Measurements from ENCODE around the gene PSKH1. TPM values are rescaled to one million over a fixed set of nuclear protein-coding genes. Genes with fewer than 3 reads are reported as not detected.

Gene PSKH1
- total RNA-seq, 2 experiments from 2014 or later: 10.0 to 11.7 TPM

GRCh38 chr16:67953641-67954375, 60.8 kb downstream of the PSKH1 start:
- Mint-ChIP-seq H3K27ac (no peak overlapping the region), H3K4me1 (ENCODE audit: low read depth) (peaks cover 2% of the 10 kb centered on the region), H3K9me3 (no peaks in the 10 kb centered on the region), H3K27me3 (no peaks in the 10 kb centered on the region), H3K4me3 (no peak overlapping the region), H3K36me3 (no peaks in the 10 kb centered on the region)
- CTCF ChIA-PET: interaction anchor here (0.7 to 1.5 kb wide), 3 partner anchors 12 to 274 kb away, joined by 3 to 4 read pairs (median 3); partner anchors contain the start of gene NRN1L
- intact Hi-C loops (cut with micrococcal nuclease): no loop called here
- no peak for DNase-seq
- POLR2A ChIA-PET: no interaction called here

GRCh38 chr16:67954421-67955196, 61.6 kb downstream of the PSKH1 start:
- ChIA-PET CTCF (interaction anchor here (0.7 to 1.5 kb wide), 2 partner anchors 26 to 70 kb away, joined by 3 to 4 read pairs; partner anchors contain the start of gene NRN1L), POLR2A (no interaction called here)
- no peaks in the 10 kb centered on the region for H3K27me3 Mint-ChIP-seq
- H3K9me3 Mint-ChIP-seq: no peaks in the 10 kb centered on the region
- H3K4me1 Mint-ChIP-seq (ENCODE audit: low read depth): peaks cover 2% of the 10 kb centered on the region
- no peak overlapping the region for H3K27ac Mint-ChIP-seq
- no peaks in the 10 kb centered on the region for H3K36me3 Mint-ChIP-seq
- H3K4me3 Mint-ChIP-seq: no peak overlapping the region
- intact Hi-C loops (cut with micrococcal nuclease): no loop called here
- DNase-seq: no peak

- intact Hi-C loops (cut with micrococcal nuclease): no loop called here
- CTCF ChIA-PET: no interaction called here
Observed at GRCh38 chr16:67957622-67958021, 64.6 kb downstream of the PSKH1 start.

DNA sequence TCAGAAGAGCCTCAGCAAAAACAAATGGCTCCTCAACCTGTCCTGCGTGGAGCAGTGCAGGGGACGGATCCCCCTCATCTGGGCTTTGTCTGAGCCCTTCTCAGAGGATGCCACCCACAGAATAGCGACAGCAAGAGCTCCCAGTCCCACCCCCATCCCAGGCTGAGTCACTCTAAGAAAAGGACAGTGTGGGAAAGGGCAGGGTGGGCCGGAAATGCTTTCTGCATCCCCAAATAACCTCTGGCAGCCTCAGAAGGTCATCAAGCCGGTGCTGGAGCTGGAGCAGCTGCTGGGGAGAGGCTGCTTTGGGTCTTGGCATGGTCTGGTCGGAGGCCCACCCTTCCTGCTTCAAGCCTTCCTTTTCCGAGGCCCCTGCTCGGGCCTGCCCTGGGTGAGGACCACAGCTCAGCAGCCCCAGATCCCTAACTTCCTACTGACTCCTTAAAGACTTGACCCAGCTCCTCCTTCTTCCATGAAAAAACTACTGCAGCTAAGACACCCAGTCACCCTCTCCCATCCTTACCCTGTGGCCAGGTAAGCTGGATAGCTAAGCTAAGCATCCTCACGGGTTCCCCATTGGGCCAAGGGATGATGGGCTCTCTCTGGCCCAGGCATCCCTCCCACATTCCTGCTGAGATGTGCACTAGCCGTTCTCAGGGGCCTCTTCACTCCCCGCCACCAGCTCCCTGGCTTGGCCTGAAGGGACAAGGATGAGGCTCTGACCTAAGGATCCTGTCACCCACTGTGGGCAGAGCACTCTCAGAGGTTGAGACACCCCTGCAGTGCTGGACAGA, 66.7 kb downstream of the PSKH1 start:
- Mint-ChIP-seq H3K9me3 (no peaks in the 10 kb centered on the region), H3K27ac (no peak overlapping the region), H3K36me3 (peaks cover 15% of the 10 kb centered on the region), H3K4me1 (ENCODE audit: low read depth) (no peaks in the 10 kb centered on the region), H3K4me3 (no peak overlapping the region), H3K27me3 (no peaks in the 10 kb centered on the region)
- intact Hi-C loops (cut with micrococcal nuclease): no loop called here
- DNase-seq: no peak
- CTCF ChIA-PET: interaction anchor here (1.6 kb wide), 1 partner anchor 17 kb away, joined by 6 read pairs; no protein-coding TSS in a partner anchor
- POLR2A ChIA-PET: no interaction called here

More at GRCh38 chr16:67957622-67958021, 64.6 kb downstream of the PSKH1 start:
- Mint-ChIP-seq H3K4me3 (no peak overlapping the region), H3K27me3 (no peaks in the 10 kb centered on the region), H3K9me3 (no peaks in the 10 kb centered on the region), H3K4me1 (ENCODE audit: low read depth) (no peaks in the 10 kb centered on the region), H3K36me3 (peaks cover 12% of the 10 kb centered on the region), H3K27ac (no peak overlapping the region)
- POLR2A ChIA-PET: no interaction called here
- no peak for DNase-seq

GRCh38 chr16:67961551-67961957, 68.5 kb downstream of the PSKH1 start:
- Mint-ChIP-seq H3K27me3 (no peaks in the 10 kb centered on the region), H3K4me3 (no peak overlapping the region), H3K9me3 (no peaks in the 10 kb centered on the region), H3K4me1 (ENCODE audit: low read depth) (peaks cover 2% of the 10 kb centered on the region), H3K36me3 (peaks cover 15% of the 10 kb centered on the region), H3K27ac (no peak overlapping the region)
- ChIA-PET CTCF (interaction anchor here (1.3 to 1.6 kb wide), 2 partner anchors 19 to 20 kb away, joined by 3 to 6 read pairs; no protein-coding TSS in a partner anchor), POLR2A (no interaction called here)
- DNase-seq: no peak
- intact Hi-C loops (cut with micrococcal nuclease): no loop called here

DNA sequence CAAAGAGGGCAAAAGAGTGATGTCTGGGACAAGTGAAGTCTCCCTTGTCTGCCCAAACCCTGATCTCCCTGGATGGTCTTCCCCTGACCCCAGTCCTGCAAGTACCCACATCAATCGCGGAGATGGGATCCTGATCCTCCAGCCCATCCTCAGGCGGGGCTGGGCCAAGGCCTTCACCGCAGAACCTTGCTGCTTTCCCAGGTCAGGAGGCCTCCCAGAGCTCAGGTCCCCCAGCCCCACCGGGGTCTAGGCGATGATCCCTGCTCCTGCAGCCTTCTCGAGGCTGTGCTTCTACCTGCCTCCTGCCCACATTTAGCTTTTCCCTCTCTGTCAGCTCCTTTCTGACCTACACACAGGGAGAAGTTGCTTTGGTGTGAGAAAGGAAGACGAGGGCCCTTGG, 69.1 kb downstream of the PSKH1 start:
- H3K27ac Mint-ChIP-seq: no peak overlapping the region
- peaks cover 5% of the 10 kb centered on the region for H3K4me1 Mint-ChIP-seq (ENCODE audit: low read depth)
- CTCF ChIA-PET: interaction anchor here (0.6 to 1.3 kb wide), 2 partner anchors 21 to 28 kb away, joined by 3 read pairs; no protein-coding TSS in a partner anchor
- POLR2A ChIA-PET: no interaction called here
- no peak for DNase-seq
- H3K9me3 Mint-ChIP-seq: no peaks in the 10 kb centered on the region
- no peak overlapping the region for H3K4me3 Mint-ChIP-seq
- intact Hi-C loops (cut with micrococcal nuclease): no loop called here
- no peaks in the 10 kb centered on the region for H3K27me3 Mint-ChIP-seq
- H3K36me3 Mint-ChIP-seq: peaks cover 15% of the 10 kb centered on the region

- intact Hi-C loops (cut with micrococcal nuclease): no loop called here
- peaks cover 15% of the 10 kb centered on the region for H3K36me3 Mint-ChIP-seq
- H3K4me3 Mint-ChIP-seq: no peak overlapping the region
- H3K27me3 Mint-ChIP-seq: no peaks in the 10 kb centered on the region
- H3K27ac Mint-ChIP-seq: no peak overlapping the region
- peaks cover 10% of the 10 kb centered on the region for H3K4me1 Mint-ChIP-seq (ENCODE audit: low read depth)
- ChIA-PET CTCF (interaction anchor here (0.7 kb wide), 1 partner anchor 147 kb away, joined by 3 read pairs; no protein-coding TSS in a partner anchor), POLR2A (no interaction called here)
- no peaks in the 10 kb centered on the region for H3K9me3 Mint-ChIP-seq
- no peak for DNase-seq
Observed at GRCh38 chr16:67963292-67963661, 70.2 kb downstream of the PSKH1 start.

DNA sequence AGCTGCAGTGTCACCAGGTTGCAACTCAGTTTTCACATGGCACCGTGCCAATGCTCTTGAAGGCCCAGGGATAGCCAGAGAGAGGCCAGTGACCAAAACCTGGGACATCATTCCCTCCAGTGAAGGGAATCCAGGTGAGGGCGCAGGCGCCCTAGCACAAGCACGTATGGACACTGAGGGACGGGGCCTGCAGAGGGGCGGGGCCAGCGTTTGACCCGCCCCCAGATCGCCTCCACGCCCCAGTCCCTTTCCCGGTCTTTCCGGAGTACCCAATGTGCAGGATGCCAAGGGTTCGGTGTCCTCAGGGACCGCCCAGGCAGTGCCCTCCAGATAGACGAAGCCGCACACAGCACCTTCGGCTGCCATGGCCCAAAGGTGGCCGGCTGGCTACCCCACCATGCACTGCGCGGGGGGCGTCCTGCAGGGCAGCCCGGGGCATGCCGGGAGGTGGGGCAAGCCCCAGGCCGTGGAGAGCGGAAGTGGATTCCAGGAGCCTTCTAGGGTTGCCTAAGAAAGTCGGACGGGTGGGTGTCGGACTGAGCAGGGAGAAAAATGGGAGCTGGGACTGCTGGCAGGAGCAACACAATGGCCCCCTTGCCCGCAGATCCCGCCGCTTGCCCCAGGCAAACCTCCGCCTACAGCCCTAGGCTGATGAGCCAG, 70.7 kb downstream of the PSKH1 start:
- Mint-ChIP-seq H3K27ac (no peak overlapping the region), H3K36me3 (peaks cover 15% of the 10 kb centered on the region), H3K4me1 (ENCODE audit: low read depth) (peaks cover 11% of the 10 kb centered on the region), H3K27me3 (no peaks in the 10 kb centered on the region), H3K9me3 (no peaks in the 10 kb centered on the region), H3K4me3 (no peak overlapping the region)
- ChIA-PET CTCF (interaction anchor here (0.8 kb wide), 1 partner anchor 34 kb away, joined by 3 read pairs; no protein-coding TSS in a partner anchor), POLR2A (no interaction called here)
- DNase-seq: no peak
- intact Hi-C loops (cut with micrococcal nuclease): no loop called here

DNA sequence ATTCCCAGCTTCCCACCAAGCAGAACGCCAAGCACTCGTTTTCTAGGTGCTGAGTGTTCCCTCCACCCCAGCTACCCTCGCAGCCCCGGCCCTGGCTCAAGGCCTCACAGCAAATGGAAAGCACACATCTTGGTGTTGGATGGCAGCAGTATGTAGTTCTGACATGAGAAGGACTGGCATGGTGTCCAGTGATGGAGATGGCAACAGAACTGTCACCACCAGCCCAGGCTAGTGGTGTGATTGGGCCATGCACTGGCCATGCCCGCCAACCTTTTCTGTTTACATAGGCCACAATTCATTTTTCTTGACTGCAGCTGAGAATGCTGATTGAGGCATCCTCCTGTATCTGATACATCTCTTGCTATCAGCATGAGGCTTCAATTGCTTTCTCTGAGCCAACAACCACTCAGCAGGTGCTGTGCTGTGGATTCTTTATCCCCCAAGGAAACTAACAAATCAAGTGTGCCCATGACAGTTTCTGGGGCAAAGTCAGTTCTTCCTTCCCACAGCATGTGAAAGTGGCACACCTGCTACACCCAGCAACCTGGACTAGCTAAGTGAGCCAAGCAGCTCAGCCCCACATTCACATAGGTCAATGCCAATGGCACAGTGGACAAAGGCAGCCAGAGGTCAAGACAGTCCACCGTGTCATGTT, 71.5 kb downstream of the PSKH1 start:
- POLR2A ChIA-PET: no interaction called here
- H3K36me3 Mint-ChIP-seq: peaks cover 15% of the 10 kb centered on the region
- H3K9me3 Mint-ChIP-seq: no peaks in the 10 kb centered on the region
- DNase-seq: no peak
- H3K27me3 Mint-ChIP-seq: no peaks in the 10 kb centered on the region
- intact Hi-C loops (cut with micrococcal nuclease): no loop called here
- CTCF ChIA-PET: interaction anchor here (0.8 to 1.7 kb wide), 3 partner anchors 13 to 35 kb away, joined by 3 to 6 read pairs (median 3); no protein-coding TSS in a partner anchor
- no peak overlapping the region for H3K27ac Mint-ChIP-seq
- no peak overlapping the region for H3K4me3 Mint-ChIP-seq
- peaks cover 15% of the 10 kb centered on the region for H3K4me1 Mint-ChIP-seq (ENCODE audit: low read depth)

GRCh38 chr16:67965668-67966548, 72.9 kb downstream of the PSKH1 start:
- H3K27ac Mint-ChIP-seq: no peak overlapping the region
- intact Hi-C loops (cut with micrococcal nuclease): no loop called here
- H3K4me1 Mint-ChIP-seq (ENCODE audit: low read depth): peaks cover 18% of the 10 kb centered on the region
- no peaks in the 10 kb centered on the region for H3K27me3 Mint-ChIP-seq
- POLR2A ChIA-PET: no interaction called here
- no peak for DNase-seq
- H3K36me3 Mint-ChIP-seq: peaks cover 9% of the 10 kb centered on the region
- H3K9me3 Mint-ChIP-seq: no peaks in the 10 kb centered on the region
- CTCF ChIA-PET: interaction anchor here (0.9 to 1.7 kb wide), 6 partner anchors 14 to 75 kb away, joined by 3 to 6 read pairs (median 3); no protein-coding TSS in a partner anchor
- H3K4me3 Mint-ChIP-seq: no peak overlapping the region

Data from activated CD4-positive, alpha-beta memory T cell treated with anti-CD3 and anti-CD28 coated beads for 36 hours (primary cell).